Fibroblast of peridontal ligament (primary cell): ENCODE measurements around the gene BSG.
"Not testable (repeated sequence)": the region's sequence is repeated elsewhere in the genome, so short reads cannot be mapped to it uniquely, and the experiment has no call there.

ENCODE experiments used
- DNase-seq: peaks from one replicate; pipeline ENCODE4 v3.0.0-alpha.2; 2010; ENCODE audit errors: extremely low read depth

BSG gene

DNA sequence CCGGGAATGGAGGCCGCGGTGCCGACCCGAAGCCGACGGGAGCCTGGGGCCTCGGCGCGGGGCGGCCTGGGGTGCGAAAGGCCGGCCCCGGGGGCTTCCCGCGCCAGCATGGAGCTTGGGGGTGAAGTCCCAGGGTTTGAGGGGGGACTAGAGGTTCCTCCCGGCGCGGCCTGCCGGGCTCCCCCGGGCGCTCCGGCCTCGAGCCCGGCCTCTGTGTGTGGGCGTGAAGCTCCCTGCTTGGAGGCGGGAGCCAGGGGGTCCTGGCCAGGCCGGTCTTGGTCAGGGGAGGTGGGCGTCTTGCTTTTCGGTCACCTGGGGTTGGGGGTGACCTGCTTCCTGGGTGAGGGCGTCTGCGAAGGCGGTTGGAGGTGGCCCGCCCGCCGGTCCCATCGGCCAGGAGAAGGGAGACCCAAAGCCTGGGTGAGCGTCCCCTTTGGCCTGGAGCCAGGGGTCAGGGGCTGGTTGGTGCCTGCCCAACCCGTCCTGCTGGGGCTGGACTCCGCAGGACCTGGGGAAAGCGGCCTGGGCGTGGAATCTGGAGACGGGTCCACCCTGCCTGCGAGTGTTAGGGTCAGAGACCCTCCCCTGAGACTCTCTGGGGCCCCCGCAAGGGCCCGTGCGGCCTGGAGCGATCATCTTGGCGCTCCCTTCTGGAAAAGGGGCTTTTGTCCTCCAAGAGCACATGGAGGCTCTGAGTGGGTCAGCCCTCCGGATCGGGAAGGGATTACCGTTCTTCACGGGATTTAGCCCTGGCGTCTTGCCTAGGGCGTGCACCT lies 535 bp downstream of the BSG start:
- DNase-seq = peak; percentile 61

- DNase-seq = no peak
Measured at GRCh38 chr19:573519-573825, 1.1 kb downstream of the BSG start.

GRCh38 chr19:574658-575526 lies 2.5 kb downstream of the BSG start:
- peak; percentile 40 for DNase-seq

- peak; percentile 29 for DNase-seq
Measured at GRCh38 chr19:575527-576506, 3.4 kb downstream of the BSG start.

DNA sequence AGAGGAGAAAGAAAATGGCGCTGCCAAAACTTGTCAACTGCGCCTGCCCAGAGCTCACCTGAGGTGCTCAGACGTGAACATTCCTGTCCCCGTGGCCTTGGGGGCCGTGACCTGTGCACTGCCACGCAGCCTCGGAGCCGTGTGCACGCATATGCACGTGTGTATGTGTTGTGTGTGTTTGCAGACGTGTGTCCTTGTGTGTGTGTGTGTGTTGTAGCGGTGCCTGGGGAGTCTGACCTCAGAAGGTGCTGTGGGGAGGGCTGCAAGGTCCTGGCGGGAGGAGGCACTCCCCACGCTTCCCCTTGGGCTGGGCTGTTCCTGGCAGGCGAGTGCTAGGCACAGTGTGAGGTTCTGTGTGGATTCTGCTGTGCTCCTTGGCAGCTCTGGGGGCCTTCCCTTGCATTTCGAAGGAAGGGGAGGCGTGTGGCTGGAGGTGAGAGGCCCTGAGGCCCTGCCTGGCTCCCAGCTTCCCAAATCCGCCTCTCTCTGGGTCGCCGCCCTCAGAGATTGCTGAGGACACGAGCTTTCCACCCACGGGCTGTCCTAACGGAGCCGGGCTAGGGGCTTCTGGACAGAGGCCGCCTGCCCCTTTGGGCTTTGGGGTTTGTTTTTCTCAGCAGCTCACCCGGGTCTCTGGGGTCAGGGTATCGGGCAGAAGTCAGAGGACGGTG lies 4.5 kb downstream of the BSG start:
- DNase-seq = no peak

DNA sequence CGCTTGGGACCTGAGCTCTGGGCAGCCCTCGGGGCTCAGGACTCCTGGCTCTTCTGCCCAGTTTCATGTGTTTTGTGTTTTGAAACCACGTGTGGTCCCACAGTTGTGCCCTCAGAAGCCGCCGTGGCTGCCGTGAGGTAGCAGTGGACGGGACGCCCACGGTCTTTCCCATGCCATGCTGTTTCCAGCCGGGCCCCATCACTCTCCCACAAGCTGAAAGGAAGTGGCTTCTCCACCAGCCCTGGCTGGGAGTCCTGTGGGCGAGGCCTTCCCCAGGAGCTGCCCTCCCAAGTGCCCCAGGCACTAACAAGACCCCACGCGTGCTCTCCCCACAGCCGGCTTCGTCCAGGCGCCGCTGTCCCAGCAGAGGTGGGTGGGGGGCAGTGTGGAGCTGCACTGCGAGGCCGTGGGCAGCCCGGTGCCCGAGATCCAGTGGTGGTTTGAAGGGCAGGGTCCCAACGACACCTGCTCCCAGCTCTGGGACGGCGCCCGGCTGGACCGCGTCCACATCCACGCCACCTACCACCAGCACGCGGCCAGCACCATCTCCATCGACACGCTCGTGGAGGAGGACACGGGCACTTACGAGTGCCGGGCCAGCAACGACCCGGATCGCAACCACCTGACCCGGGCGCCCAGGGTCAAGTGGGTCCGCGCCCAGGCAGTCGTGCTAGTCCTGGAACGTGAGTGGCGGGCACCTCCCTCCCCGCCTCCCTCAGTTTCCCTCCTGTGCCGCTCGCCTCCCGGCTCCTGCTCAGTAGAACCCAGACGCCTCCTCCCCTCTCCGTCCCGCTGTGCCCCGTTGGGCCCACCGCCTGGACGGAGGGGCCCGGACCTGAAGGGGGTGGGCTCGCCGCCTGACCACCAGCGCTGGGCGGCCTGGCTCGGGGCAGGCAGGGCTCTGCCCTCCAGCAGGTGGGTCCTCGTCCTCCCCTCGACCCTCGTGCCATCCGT lies 5.3 kb downstream of the BSG start:
- DNase-seq = no peak

GRCh38 chr19:579111-579841 lies 6.9 kb downstream of the BSG start:
- DNase-seq = no peak

GRCh38 chr19:579842-580155 lies 7.4 kb downstream of the BSG start:
- no peak for DNase-seq

GRCh38 chr19:580274-580835 lies 8.0 kb downstream of the BSG start:
- no peak for DNase-seq

DNA sequence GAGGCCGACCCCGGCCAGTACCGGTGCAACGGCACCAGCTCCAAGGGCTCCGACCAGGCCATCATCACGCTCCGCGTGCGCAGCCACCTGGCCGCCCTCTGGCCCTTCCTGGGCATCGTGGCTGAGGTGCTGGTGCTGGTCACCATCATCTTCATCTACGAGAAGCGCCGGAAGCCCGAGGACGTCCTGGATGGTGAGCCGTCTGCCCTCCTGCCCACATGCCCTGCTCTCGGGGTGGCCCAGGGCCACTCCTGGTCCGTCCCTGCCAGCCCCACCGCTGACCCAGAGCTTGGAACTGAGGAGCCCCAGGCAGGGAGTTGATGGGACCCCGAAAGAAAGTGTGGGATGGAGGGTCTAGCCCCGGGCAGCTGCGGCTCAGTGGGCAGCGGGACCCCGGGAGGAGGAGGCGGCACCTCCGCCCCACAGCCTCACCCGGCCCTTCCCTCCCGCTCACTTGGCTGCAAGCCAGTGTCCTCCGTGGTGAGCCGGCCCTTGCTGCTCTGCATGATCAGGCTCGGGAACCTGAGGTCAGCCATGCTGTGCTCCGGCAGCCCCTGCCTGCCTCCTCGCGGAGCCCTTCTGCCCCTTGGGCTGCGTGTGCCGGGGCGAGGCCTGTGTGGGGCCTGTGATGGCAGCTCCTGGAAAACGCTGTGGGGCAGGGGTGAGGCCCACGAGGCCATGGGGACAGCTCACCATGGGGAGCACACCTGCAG lies 9.2 kb downstream of the BSG start:
- no peak for DNase-seq

- peak; percentile 39 for DNase-seq
Measured at GRCh38 chr19:582497-583197, 10.3 kb downstream of the BSG start.

DNA sequence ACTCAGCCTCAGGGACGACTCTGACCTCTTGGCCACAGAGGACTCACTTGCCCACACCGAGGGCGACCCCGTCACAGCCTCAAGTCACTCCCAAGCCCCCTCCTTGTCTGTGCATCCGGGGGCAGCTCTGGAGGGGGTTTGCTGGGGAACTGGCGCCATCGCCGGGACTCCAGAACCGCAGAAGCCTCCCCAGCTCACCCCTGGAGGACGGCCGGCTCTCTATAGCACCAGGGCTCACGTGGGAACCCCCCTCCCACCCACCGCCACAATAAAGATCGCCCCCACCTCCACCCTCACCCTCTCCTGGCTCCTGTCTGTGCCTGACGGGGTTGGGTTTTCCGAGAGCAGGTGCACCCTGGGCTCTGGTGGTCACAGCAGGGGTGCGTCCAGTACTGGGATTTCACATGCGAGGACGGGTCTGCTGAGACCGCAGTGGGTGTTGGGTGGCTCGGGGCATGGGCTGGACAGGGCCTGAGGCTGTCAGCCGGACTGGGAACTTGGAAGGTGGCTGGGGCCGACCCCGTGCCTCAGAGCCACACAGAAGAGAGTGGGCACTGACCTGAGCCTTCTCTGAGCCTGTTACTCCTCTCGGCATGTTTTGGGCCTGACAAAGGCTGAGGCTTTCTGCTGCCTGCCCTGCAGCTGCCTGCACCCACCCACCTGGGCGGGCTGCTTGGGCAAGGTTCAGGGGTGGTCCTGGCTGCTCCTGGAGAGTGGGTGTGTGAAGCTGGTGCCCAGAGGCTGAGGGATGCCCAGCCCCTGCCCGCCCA lies 11.0 kb downstream of the BSG start:
- no peak for DNase-seq

GRCh38 chr19:583968-584239 lies 11.5 kb downstream of the BSG start:
- no peak for DNase-seq

DNA sequence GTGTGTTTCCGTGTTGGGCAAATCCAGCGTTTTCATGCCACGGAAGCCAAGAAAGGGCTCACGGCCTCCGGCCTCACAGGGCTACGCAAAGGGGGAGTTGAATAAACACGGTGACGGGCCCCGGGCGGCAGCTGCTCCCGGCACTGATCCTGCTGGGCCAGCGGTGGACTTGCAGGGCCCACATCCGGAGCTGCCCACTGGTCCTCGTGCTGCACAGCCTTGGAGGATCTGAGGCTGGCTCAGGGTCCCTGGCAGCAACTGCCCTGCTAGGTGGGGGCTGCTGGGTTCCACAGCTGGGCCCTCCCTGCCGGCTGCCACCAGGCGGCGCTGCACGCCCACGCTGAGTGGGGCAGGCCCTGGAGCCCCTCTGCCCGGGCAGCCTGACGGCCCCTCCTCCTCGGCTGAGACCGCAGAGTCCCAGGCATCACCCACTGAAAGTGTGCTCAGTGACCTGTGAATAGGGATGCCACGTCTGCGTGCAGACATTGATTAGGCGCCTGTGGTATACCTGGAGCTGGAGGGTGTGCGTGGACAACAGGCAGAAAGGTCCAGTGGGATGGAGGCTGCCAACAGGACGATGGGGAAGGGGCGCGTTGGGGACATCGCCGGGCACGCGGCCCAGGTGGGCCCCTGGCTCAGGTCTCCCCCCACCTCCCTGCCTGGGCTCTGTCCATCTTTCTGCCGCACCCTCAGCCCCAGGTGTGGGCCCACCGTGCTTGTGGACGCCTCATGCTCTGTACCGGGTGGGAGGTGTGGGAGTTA lies 12.0 kb downstream of the BSG start:
- peak; percentile 21 for DNase-seq

- DNase-seq = not testable (repeated sequence)
Measured at GRCh38 chr19:585146-585545, 12.8 kb downstream of the BSG start.

- DNase-seq = no peak
Measured at GRCh38 chr19:585551-586110, 13.2 kb downstream of the BSG start.
